GM18858 (cell line): ENCODE data around the gene SPRY1.
A peak's percentile ranks its signal among the peaks of the same experiment; 100 is the strongest.

Experiments
- ATAC-seq: cut with Tn5 transposase; IDR thresholded peaks from one replicate; pipeline ENCODE4 v1.9.1; 2021; ENCODE audit not compliant: unreplicated experiment

Gene SPRY1

DNA sequence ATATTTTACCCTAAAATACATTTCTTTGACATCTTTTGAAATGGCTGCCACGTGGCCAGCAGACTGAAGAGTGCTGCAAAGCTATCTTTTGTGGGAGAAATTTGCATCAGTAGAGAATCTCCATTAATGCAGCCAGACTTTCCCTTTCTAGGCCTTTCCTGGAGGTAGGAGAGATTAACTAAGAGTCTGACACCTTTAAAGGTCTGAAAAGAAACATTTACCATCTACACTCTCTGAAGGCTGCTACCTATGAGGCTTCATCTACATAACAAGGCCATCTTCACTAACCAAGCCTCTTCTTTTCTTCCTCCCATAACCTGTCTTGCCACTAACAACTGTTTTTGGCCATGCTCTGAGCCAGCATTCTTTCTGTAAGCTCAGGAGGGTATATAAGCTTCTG lies 17.8 kb upstream of the SPRY1 start:
- no peak for ATAC-seq

DNA sequence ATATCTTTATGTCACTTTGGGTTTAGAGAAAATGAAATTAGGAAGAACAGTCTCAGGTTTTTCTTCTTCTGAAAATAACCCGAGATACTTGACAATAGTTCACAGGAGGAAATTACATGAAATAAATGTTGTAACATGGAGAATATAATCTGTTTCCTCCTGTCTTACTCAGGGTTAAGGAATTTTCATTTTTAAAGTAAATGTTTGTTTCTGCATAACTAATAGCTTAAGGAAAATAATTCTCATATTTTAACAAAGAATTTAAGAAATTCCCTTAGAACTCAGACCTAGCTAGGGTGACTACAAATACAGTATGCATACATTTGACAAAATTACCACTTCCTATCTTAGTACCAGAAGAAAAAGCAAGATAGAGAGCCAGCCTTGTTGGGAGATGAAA lies 17.2 kb upstream of the SPRY1 start:
- no peak for ATAC-seq

DNA sequence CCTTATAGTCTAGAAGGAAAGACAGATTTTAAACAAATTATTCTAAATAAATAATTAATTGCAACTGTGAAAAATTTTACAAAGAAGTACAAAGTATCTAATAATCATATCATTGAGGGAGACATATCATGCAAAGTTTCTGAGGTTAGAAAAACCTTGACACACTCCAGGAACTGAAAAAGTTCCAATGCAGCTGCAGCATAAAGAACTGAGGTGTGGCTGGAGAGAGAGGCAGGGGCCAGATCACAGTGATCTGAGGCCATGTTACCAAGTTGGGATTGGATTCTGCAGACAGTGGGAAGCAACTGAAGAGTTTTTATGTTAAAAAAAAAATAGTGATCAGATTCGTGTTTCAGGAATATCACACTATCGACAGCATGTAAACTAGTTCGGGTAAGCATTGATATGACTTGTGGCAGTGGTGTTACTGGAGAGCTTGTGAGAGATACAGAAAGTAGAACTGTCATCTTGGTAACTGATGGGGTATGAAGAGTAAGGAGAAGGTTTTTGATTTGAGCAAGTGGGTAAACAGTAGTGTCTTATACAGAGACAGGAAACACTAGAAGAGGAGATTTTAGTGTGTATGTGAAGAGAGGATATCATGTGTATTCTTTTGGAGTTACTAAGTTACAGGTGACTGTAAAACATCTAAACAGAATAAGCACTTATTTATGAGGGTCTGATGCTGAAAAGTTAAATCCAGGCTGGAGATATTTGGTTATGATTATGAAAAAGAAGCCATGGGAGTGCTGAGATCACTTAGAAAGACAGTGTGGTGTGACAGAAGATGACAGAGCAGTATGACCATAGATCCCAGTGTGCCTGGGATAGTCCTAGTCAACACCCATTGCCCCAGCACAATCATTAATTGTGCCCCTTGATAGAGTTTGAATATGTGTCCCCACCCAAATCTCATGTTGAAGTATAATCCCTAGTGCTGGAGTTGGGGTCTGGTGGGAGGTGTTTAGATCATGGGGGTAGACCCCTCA lies 15.6 kb upstream of the SPRY1 start:
- peak; percentile 86 for ATAC-seq

DNA sequence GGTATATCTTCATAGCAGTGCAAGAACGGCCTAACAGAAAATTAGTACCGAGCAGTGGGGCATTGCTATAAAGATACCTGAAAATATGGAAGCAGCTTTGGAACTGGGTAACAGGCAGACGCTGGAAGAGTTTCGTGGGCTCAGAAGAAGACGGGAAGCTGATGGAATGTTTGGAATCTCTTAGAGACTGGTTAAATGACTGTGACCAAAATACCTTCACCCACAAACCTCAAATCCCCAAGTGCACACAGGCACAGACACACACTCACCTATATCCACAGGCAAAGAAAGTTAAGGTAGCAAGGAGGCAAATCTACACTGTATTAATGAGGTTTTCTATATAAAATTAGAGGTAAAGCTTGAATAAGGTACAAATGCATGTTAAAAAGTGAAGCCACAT lies 14.6 kb upstream of the SPRY1 start:
- ATAC-seq, result no peak

DNA sequence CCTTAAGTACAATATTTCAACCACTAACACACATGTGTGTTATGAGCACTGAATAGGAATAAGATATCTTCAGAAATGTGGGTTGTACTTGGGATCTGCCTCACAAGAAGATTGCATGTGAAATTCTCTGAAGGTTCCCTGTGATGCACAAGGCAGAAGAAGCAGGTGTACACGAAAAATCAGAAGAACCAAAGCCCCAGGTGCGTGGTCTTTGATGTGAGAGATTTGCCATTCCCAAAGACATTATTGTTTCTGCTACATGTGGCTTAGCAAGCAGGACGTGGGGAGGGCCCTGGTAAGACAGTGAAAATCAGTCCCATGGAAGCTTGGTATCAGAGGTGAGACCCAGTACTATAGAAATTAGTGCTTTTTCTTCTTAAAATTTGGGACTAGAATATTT lies 13.0 kb upstream of the SPRY1 start:
- no peak for ATAC-seq

DNA sequence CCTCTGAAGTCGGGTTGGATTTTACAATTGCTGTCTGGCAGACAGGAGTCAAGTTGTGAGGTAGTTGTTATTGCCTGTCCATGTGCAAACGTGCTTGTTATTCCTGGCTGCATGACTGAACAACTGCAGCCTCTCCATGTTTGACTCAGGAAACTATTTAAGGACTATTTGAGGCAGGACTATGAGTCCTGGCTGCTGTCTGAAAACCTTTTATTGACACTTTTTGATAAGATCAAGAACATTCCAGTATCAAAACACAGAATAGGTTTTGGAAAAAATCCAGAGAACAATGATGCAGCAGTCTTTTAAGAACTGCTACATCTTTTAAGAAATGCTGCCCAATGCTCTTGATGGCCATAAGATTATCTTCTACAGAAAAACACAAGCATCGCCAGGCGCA lies 10.0 kb upstream of the SPRY1 start:
- no peak for ATAC-seq

DNA sequence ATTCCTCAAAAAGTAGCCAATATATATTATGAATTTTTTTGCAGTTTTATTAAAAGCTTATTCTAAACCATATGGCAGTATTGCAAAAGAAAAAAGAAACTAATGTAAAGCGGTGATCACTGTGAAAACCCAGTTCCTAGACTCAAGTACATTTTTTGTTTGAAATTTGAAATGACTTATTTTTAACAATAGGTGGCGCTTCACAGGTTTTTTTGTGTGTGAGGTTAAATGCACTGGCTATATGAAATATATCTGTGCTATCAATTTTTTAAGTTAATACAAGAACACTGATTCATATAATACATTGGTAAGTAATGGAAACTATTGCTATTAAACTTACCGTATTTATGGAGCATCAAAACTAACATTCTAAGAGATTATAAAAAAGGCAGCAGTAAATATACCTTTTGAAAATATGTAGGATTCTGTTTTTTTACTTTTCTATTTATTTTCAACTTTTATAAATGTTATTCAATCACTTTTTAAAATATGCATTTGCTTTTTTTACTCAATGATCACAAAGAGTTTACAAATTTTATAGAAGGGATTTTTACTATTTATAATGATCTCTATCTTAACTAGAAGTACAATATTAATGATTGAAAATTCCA lies 5.6 kb upstream of the SPRY1 start:
- ATAC-seq, result peak; percentile 64

DNA sequence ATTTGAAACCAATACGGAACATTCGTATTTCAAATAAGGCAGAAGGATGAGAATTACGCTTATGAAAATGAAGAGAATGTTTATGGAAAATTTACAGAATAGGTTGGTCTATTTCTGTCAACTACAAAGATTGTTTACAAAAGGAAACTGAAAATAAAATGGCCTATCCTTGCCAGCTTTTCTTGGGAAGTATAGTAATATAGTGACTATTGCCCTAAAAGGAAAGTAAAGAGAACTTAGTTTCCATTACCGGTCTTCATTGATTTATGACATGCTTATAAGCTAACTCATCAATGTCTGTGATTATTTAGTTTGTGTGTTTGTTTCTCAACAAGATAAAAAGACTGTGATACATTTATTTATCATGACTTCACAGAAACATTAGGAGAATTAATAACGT lies 2.9 kb upstream of the SPRY1 start:
- ATAC-seq, result no peak

DNA sequence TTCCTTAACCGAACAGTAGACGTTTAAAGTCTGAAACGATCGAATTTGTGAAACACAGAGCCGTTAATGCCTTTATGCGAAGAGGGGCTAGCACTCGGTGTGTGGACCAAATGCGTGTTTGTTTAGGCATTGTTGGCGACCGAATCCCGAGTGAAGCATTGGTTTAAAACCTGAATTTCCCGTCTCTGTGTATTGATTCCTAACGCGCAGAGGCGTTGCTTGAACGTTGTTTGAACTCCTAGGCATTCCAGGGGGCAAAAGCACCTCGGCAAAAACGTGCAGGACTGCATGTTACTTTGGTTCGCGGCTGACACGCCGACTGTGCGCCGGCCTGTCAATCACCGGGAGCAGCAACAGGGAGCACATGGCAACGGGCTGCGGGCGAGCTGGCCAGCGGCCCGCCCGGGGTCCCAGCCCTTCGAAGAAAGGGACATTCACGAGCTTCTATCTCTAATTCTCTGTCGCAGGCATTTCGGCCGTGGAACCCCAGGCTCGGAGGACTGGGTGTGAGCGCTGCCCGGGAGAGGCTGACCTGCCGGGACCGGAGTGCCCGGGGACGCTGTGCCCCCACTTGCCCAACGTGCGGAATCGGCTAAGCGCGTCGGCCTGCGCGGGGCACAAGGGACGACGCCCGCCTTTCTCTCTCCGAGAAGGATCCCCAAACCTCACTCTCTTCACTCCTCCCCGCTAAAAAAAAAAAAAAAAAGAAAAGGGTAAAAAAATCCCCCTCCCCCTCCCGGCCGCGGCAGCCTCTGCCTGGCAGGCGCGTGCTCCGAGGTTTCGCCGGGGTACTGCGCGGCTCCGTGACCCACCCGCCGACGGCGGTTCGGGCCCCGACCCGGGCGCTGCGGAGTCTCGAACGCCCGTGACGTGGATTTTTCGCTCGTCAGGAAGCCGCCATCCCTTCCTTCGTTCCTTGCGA lies 810 bp downstream of the SPRY1 start:
- no peak for ATAC-seq

DNA sequence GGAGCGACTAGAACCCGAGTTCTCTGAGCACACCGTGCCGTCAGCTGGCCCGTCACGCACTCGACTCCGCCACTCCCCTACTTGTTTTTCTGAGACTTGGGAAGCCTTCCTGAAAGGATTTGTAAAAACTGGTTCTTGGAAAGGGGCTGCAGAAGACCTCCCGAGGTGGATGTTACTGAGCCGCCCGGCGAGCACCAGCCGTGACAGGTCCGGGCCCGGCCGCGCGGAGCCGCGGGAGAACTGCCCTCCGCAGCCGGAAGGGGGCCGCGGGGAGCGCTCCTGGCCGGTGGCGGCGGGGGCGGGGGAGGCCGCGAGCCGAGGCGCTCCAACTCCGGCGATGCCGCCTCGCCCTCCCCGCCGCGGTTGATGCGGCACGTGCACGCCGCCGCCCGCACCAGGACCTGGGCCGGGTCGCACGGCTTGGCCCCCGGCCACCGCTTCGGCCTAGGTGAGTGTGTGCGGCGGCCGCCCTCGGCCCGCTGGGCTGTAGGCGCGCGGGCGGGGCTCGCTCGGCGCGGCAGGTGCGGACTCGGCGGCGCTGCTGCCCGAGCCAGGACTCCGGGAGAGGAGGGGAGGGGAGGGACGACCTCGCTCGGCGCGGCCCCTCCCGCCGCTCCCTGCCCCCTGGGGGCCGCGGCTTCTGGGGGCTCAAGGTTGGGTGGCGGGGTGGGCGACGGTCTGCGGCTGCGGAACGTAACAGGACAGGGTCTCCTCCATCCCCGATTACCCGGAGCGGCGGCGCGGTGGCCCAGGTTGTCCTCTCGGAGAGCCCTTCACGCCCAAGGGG lies 1.7 kb downstream of the SPRY1 start:
- ATAC-seq, result peak; percentile 48

DNA sequence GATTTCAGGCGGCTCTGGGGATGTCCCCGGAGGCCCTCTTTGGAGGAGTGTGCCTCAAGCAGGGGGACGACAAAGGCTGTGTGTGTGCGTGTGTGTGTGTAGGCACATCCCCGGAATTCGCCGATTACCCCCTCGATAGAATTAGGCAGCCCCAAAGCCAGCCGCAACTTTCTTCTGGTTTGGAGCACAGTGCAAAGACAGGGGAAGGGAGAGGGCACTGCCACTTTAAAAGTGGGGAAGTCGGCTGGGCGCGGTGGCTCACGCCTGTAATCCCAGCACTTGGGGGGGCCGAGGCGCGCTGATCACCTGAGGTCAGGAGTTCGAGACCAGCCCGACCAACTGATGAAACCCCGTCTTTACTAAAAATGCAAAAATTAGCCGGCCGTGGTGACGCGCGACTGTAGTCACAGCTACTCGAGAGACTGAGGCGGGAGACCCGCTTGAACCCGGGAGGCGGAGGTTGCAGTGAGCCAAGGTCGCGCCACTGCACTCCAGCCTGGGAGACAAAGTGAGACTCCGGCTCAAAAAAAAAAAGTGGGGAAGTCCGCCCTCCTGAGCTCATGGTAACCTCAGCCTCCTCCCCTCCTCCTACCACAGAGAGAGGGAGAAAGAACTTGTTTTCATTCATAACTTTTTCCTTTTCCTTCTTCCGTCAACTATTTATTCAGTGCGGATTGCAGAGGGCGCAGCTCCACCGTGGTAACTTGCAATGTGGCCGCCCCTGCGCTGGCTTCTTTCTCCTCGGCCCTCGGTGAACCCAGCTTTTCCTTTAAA lies 2.4 kb downstream of the SPRY1 start:
- no peak for ATAC-seq

- ATAC-seq, result no peak
Observed at GRCh38 chr4:123399627-123400358, 3.2 kb downstream of the SPRY1 start.

DNA sequence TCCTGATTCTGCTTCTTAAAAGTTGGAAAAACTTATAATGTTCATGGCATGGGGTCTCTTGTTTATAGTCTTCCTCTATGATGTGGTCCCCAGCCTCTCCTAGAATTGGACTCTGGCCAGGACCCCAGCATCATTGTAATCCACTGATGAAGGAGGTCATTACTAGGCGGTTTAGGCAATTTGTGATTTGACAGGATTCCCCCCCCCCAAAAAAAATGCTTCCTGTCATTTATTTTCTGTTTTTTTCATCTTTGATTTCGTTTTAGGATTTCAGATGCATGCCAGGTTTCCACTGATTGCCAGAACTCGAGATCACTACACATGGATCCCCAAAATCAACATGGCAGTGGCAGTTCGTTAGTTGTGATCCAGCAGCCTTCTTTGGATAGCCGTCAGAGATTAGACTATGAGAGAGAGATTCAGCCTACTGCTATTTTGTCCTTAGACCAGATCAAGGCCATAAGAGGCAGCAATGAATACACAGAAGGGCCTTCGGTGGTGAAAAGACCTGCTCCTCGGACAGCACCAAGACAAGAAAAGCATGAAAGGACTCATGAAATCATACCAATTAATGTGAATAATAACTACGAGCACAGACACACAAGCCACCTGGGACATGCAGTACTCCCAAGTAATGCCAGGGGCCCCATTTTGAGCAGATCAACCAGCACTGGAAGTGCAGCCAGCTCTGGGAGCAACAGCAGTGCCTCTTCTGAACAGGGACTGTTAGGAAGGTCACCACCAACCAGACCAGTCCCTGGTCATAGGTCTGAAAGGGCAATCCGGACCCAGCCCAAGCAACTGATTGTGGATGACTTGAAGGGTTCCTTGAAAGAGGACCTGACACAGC lies 4.9 kb downstream of the SPRY1 start:
- no peak for ATAC-seq

DNA sequence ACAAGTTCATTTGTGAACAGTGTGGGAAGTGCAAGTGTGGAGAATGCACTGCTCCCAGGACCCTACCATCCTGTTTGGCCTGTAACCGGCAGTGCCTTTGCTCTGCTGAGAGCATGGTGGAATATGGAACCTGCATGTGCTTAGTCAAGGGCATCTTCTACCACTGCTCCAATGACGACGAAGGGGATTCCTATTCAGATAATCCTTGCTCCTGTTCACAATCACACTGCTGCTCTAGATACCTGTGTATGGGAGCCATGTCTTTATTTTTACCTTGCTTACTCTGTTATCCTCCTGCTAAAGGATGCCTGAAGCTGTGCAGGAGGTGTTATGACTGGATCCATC lies 5.5 kb downstream of the SPRY1 start:
- ATAC-seq, result no peak

DNA sequence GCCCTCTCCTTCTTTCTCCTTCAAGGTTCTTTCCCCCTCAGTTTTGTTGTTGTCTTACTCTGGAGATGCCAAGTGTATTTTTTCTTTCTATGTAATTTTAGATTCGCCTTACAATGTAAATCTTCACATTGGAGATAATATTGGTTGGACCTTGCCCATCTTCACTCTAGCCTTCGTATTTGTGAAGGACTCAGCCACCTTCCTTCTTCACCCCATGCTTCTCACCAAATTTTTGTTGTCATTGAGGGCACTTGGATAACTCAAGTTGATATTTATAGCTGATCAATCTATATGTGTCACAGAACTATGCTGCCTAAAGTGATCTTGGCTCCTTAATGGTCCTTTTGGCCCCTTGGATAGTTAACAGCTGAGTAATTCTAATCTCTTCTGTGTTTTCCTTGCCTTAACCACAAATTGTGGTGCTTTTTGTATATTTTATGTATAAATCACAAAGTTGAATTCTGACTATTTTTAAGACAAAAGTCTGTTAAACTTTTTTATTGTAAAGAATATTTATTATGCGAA lies 6.5 kb downstream of the SPRY1 start:
- no peak for ATAC-seq

GRCh38 chr4:123404533-123404932 lies 7.9 kb downstream of the SPRY1 start:
- no peak for ATAC-seq

DNA sequence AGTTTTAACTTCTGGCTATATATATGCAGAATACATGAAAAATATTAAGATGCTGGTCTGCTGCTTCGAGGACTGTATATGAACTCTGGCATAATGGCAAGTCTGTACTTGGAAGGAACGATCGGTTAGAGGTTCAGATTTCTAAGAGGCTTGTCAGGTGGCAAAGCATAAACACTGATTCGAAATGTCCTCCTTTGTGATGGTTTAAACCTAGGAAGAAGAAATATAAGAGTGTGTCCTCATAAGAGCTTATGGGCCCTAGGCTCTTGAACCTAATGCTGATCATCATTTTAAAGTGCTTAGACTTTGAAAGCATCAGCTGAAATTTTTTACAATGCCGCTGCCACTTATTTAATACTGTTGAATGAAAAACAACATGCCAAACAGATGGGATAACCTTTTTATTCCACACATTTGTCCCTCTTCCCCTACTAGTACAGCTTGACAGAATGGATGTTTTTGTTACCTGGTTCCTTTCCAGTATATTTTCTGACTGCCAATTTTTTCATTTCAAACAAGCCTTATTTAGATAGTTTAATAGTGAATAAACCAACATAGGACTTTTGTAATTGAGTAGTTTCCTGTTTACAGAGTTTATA lies 8.8 kb downstream of the SPRY1 start:
- ATAC-seq, result no peak

DNA sequence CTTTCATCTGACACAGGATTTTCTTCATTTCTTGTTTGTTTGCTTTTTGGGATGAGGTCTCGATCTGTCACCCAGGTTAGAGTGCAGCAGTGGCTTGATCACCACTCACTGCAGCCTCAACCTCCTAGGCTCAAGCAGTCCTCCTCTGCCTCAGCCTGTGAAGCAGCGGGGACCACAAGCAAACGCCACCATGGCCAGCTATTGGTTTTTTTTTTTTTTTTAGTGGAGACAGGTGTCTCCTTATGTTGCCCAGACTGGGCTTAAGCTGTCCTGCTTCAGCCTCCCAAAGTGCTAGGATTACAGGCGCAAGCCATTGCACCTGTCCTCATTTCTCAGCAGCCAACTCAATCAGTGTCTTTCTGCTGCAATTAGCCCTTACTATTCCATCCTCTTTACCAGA lies 10.3 kb downstream of the SPRY1 start:
- no peak for ATAC-seq
